Stimulated activated CD4-positive, alpha-beta T cell treated with anti-CD3 and anti-CD28 coated beads, Interleukin-2, amount 100 ng/mL, for 48 hours (primary cell): ENCODE data around the gene ZC3H8.

ENCODE experiments used
- DNase-seq, 2 donors: peaks; one replicate each; pipeline ENCODE4 v3.0.0-alpha.2; 2020

The ZC3H8 gene

GRCh38 chr2:112162956-112163355 is 91.9 kb downstream of the ZC3H8 start:
- no peak for DNase-seq

- no peak for DNase-seq
Observed at GRCh38 chr2:112162341-112162740, 92.5 kb downstream of the ZC3H8 start.
